Measurements from ENCODE around the gene NLRP10.

DNA sequence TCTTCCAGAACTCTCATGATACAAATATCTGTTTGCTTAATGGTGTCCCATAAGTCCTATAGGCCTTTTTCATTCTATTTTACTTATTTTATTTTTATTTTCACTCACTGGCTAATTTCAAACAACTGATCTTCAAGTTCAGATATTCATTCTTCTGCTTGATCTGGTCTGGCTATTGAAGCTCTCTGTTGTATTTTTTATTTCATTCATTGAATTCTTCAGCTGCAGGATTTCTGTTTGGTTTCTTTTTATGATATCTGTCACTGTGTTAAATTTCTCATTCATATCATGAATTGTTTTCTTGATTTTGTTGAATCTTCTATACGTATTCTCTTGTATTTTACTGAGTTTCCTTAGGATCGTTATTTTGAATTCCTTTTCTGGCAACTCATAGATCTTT, 21.1 kb downstream of the NLRP10 start:
- TF ChIP-seq, protein P1, sequence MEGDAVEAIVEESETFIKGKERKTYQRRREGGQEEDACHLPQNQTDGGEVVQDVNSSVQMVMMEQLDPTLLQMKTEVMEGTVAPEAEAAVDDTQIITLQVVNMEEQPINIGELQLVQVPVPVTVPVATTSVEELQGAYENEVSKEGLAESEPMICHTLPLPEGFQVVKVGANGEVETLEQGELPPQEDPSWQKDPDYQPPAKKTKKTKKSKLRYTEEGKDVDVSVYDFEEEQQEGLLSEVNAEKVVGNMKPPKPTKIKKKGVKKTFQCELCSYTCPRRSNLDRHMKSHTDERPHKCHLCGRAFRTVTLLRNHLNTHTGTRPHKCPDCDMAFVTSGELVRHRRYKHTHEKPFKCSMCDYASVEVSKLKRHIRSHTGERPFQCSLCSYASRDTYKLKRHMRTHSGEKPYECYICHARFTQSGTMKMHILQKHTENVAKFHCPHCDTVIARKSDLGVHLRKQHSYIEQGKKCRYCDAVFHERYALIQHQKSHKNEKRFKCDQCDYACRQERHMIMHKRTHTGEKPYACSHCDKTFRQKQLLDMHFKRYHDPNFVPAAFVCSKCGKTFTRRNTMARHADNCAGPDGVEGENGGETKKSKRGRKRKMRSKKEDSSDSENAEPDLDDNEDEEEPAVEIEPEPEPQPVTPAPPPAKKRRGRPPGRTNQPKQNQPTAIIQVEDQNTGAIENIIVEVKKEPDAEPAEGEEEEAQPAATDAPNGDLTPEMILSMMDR (IDR thresholded peaks at IDR 0.05 in 4 of 5, conservative IDR thresholded peaks at IDR 0.05 in 1 of 5): no peak
- no peak for TF ChIP-seq POLR2A (IDR thresholded peaks at IDR 0.05)
